Fibroblast of lung (primary cell): ENCODE data around the gene ATP5F1E.

Source experiments
- CTCF ChIP-seq, 2 donors: IDR thresholded peaks in 1 of 2; conservative IDR thresholded peaks in 1 of 2; 1 replicate in 1 of 2; 2 replicates in 1 of 2; pipeline ENCODE4 v1.5.1; 2011 to 2012; ENCODE audit warnings: low read length in 2 of 2, control low read depth in 1 of 2, inconsistent platforms in 1 of 2, low read depth in 1 of 2, mild to moderate bottlenecking in 1 of 2
- EZH2 ChIP-seq: IDR thresholded peaks from 2 replicates; pipeline ENCODE4 v1.5.1; 2012; ENCODE audit warnings: low read length, control low read depth, mild to moderate bottlenecking; ENCODE audit errors: missing control alignments

GRCh38 chr20:59047938-59048680 is 16.0 kb upstream of the ATP5F1E start:
- no peak for TF ChIP-seq CTCF (conservative IDR thresholded peaks at IDR 0.05 in 1 of 2, IDR thresholded peaks at IDR 0.05 in 1 of 2; ENCODE audit: low read depth in 1 of 2, low read length in 2 of 2)
- TF ChIP-seq EZH2: no peak
